Measurements from ENCODE around the gene UGGT2.

GRCh38 chr13:95903569-95903968 lies 149.6 kb downstream of the UGGT2 start:
- TF ChIP-seq CBFB (CRISPR knock-in tag; IDR thresholded peaks at IDR 0.05) (no peak), ZNF146 (CRISPR knock-in tag; IDR thresholded peaks at IDR 0.05; ENCODE audit: unreplicated experiment) (no peak), POLR2AphosphoS5 (IDR thresholded peaks at IDR 0.05; ENCODE audit: control insufficient read depth, insufficient read depth, low read depth, low read length) (no peak), MYC (IDR thresholded peaks at IDR 0.05; ENCODE audit: low read depth, low read length) (no peak), MYC (CRISPR knock-in tag; IDR thresholded peaks at IDR 0.05; ENCODE audit: borderline replicate concordance, low read depth) (no peak), BRCA1 (IDR thresholded peaks at IDR 0.05) (no peak), BRCA1 (CRISPR knock-in tag; IDR thresholded peaks at IDR 0.05) (no peak), CTCF (IDR thresholded peaks at IDR 0.05 in 2 of 3, conservative IDR thresholded peaks at IDR 0.05 in 1 of 3; ENCODE audit: insufficient read depth in 2 of 3, low read depth in 1 of 3, low read length in 3 of 3) (no peak), MXI1 (IDR thresholded peaks at IDR 0.05; ENCODE audit: low read depth, low read length) (no peak), POLR2A (conservative IDR thresholded peaks at IDR 0.05) (no peak)
